H1 (cell line): ENCODE results near the gene FAM107A. TPM values are rescaled to one million over a fixed set of nuclear protein-coding genes. Genes with fewer than 3 reads are reported as not detected.

Experiments used
- CTCF ChIA-PET: fragments of 300-600 bp; sonication (Branson Sonifier 250); formaldehyde crosslinking; loops from one replicate; lab custom pipeline; 2021; ENCODE audit not compliant: partially characterized antibody; lab: Charles Lee
- POLR2A ChIA-PET: fragments of 300-600 bp; sonication (Branson Sonifier 250); formaldehyde crosslinking; loops from one replicate; lab custom pipeline; 2021; ENCODE audit warnings: inconsistent platforms; ENCODE audit not compliant: partially characterized antibody; lab: Charles Lee
- DNase-seq, 2 experiments: peaks; one replicate each; pipeline versions ENCODE4 v3.0.0 to v3.0.0-alpha.2; 2010 to 2022; ENCODE audit warnings: low spot score in 2 of 2, low read depth in 1 of 2, mixed read lengths in 1 of 2
- FAIRE-seq: peaks from 2 replicates; lab custom pipeline; 2011; peaks lifted over from hg19 to GRCh38; lab: Jason Lieb, UNC
- H2AFZ ChIP-seq: 2 replicates; pipeline ENCODE4 v1.8.1; 2012; ENCODE audit warnings: low read length, inconsistent platforms
- H2AK5ac ChIP-seq: 2 replicates; pipeline ENCODE4 v1.6.1; 2013; ENCODE audit warnings: low read depth, low read length
- H2BK120ac ChIP-seq: replicated peaks from 2 replicates; pipeline ENCODE3; 2013; ENCODE audit warnings: low read depth, low read length, inconsistent platforms
- H2BK12ac ChIP-seq: 2 replicates; pipeline ENCODE4 v1.6.1; 2013; ENCODE audit warnings: low read depth, low read length
- H2BK15ac ChIP-seq: 2 replicates; pipeline ENCODE4 v1.6.1; 2013; ENCODE audit warnings: low read length
- H2BK20ac ChIP-seq: 2 replicates; pipeline ENCODE4 v1.6.1; 2013; ENCODE audit warnings: low read length
- H2BK5ac ChIP-seq: 2 replicates; pipeline ENCODE4 v1.6.1; 2013; ENCODE audit warnings: low read depth, low read length
- H3K14ac ChIP-seq: 2 replicates; pipeline ENCODE4 v1.6.1; 2013; ENCODE audit warnings: inconsistent platforms; ENCODE audit not compliant: insufficient read length
- H3K18ac ChIP-seq: 2 replicates; pipeline ENCODE4 v1.6.1; 2013; ENCODE audit warnings: low read length; ENCODE audit errors: extremely low read depth
- H3K23ac ChIP-seq: 2 replicates; pipeline ENCODE4 v1.6.1; 2013; ENCODE audit warnings: inconsistent platforms; ENCODE audit not compliant: insufficient read length
- H3K23me2 ChIP-seq: 2 replicates; pipeline ENCODE4 v1.6.1; 2013; ENCODE audit warnings: low read depth, low read length
- H3K27ac ChIP-seq: 2 replicates; pipeline ENCODE4 v1.6.1; 2011; ENCODE audit warnings: low read depth, low read length, inconsistent platforms
- H3K27me3 ChIP-seq, 4 experiments: replicated peaks in 1 of 4; 1 replicate in 1 of 4; 2 replicates in 3 of 4; pipeline versions ENCODE4 v1.6.1 to v1.8.1; 2011 to 2013; ENCODE audit warnings: low read length in 3 of 4, mild to moderate bottlenecking in 3 of 4, inconsistent platforms in 2 of 4, mixed read lengths in 2 of 4, moderate library complexity in 1 of 4; ENCODE audit not compliant: control insufficient read depth in 3 of 4, insufficient read depth in 3 of 4; ENCODE audit errors: extremely low read depth in 1 of 4
- H3K36me3 ChIP-seq, 4 experiments: 2 replicates each; pipeline versions ENCODE4 v1.6.1 to v1.8.1; 2011 to 2013; ENCODE audit warnings: mild to moderate bottlenecking in 4 of 4, low read length in 3 of 4, moderate library complexity in 2 of 4, control low read depth in 1 of 4, inconsistent platforms in 1 of 4; ENCODE audit not compliant: insufficient read depth in 4 of 4, control insufficient read depth in 2 of 4
- H3K4ac ChIP-seq: replicated peaks from 2 replicates; pipeline ENCODE3; 2013; ENCODE audit warnings: low read length, low read depth, mixed read lengths, inconsistent platforms; ENCODE audit not compliant: insufficient read length
- H3K4me1 ChIP-seq, 4 experiments: replicated peaks in 1 of 4; 1 replicate in 1 of 4; 2 replicates in 3 of 4; pipeline versions ENCODE4 v1.6.1 to v1.8.1; 2011 to 2013; ENCODE audit warnings: low read length in 3 of 4, inconsistent platforms in 2 of 4, mixed read lengths in 1 of 4; ENCODE audit not compliant: insufficient read depth in 4 of 4, control insufficient read depth in 3 of 4
- H3K4me2 ChIP-seq, 2 experiments: 2 replicates each; pipeline versions ENCODE4 v1.6.1 to v1.8.1; 2011 to 2013; ENCODE audit warnings: low read depth in 2 of 2, low read length in 2 of 2, control low read depth in 1 of 2, inconsistent platforms in 1 of 2, mild to moderate bottlenecking in 1 of 2; ENCODE audit not compliant: insufficient read depth in 1 of 2
- H3K4me3 ChIP-seq, 4 experiments: fragments of 200-600, 300-600 bp in 1 of 4; sonication (generic), shearing (Covaris generic), sonication (Bioruptor Twin) in 1 of 4; 2 replicates each; pipeline versions ENCODE4 v1.5.1 to v1.8.1; 2011 to 2016; ENCODE audit warnings: low read length in 4 of 4, low read depth in 3 of 4, control low read depth in 2 of 4, inconsistent platforms in 2 of 4, mild to moderate bottlenecking in 2 of 4, mixed read lengths in 1 of 4, moderate library complexity in 1 of 4; ENCODE audit not compliant: insufficient read depth in 2 of 4; ENCODE audit errors: extremely low read depth in 1 of 4
- H3K56ac ChIP-seq: replicated peaks from 2 replicates; pipeline ENCODE3; 2013; ENCODE audit warnings: low read depth, mild to moderate bottlenecking, mixed read lengths, low read length, inconsistent platforms; ENCODE audit not compliant: insufficient read length
- H3K79me1 ChIP-seq: 2 replicates; pipeline ENCODE4 v1.6.1; 2013; ENCODE audit warnings: low read depth, low read length, control low read depth
- H3K79me2 ChIP-seq, 2 experiments: 2 replicates each; pipeline versions ENCODE4 v1.6.1 to v1.8.1; 2012 to 2013; ENCODE audit warnings: low read length in 2 of 2, mild to moderate bottlenecking in 2 of 2, inconsistent platforms in 1 of 2; ENCODE audit not compliant: insufficient read depth in 2 of 2, control insufficient read depth in 1 of 2
- H3K9ac ChIP-seq, 4 experiments: replicated peaks in 1 of 4; 1 replicate in 1 of 4; 2 replicates in 3 of 4; pipeline versions ENCODE4 v1.6.1 to v1.8.1; 2011 to 2013; ENCODE audit warnings: low read depth in 3 of 4, low read length in 3 of 4, control low read depth in 2 of 4, mild to moderate bottlenecking in 2 of 4, moderate library complexity in 2 of 4, inconsistent platforms in 1 of 4; ENCODE audit errors: extremely low read depth in 1 of 4
- H3K9me3 ChIP-seq, 2 experiments: 2 replicates each; pipeline versions ENCODE4 v1.6.1 to v1.8.1; 2012 to 2013; ENCODE audit warnings: mild to moderate bottlenecking in 2 of 2, moderate library complexity in 2 of 2, control low read depth in 1 of 2, inconsistent platforms in 1 of 2, low read depth in 1 of 2, low read length in 1 of 2, mixed read lengths in 1 of 2; ENCODE audit not compliant: insufficient read depth in 2 of 2
- H4K20me1 ChIP-seq, 2 experiments: replicated peaks in 1 of 2; 2 replicates each; pipeline versions ENCODE3 to v1.8.1; 2011 to 2013; ENCODE audit warnings: inconsistent platforms in 2 of 2, low read length in 2 of 2, mild to moderate bottlenecking in 1 of 2; ENCODE audit not compliant: insufficient read depth in 2 of 2, control insufficient read depth in 1 of 2
- H4K5ac ChIP-seq: 2 replicates; pipeline ENCODE4 v1.6.1; 2013; ENCODE audit warnings: low read length, low read depth, mixed read lengths, inconsistent platforms; ENCODE audit not compliant: insufficient read length
- H4K8ac ChIP-seq: 2 replicates; pipeline ENCODE4 v1.8.0; 2013; ENCODE audit warnings: mild to moderate bottlenecking, moderate library complexity, low read length, inconsistent platforms; ENCODE audit not compliant: insufficient read depth; ENCODE audit errors: extremely low read depth
- H4K91ac ChIP-seq: replicated peaks from 2 replicates; pipeline ENCODE3; 2013; ENCODE audit warnings: low read length, mixed read lengths, inconsistent platforms; ENCODE audit not compliant: insufficient read length
- BRCA1 ChIP-seq: IDR thresholded peaks from 2 replicates; pipeline ENCODE4 v1.6.1; 2012; ENCODE audit warnings: low read depth, low read length, improper control_type of control experiment
- CREB1 ChIP-seq: IDR thresholded peaks from 2 replicates; pipeline ENCODE4 v1.6.1; 2012; ENCODE audit warnings: inconsistent platforms
- FOSL1 ChIP-seq: IDR thresholded peaks from 2 replicates; pipeline ENCODE4 v1.6.1; 2011; ENCODE audit warnings: mild to moderate bottlenecking, low read depth, low read length, moderate library complexity; ENCODE audit not compliant: insufficient read depth
- GTF2F1 ChIP-seq: IDR thresholded peaks from 2 replicates; pipeline ENCODE4 v1.6.1; 2012; ENCODE audit warnings: low read depth, low read length, improper control_type of control experiment, borderline replicate concordance
- HDAC2 ChIP-seq, 2 experiments: fragments of 300-600 bp in 1 of 2; sonication (generic) in 1 of 2; IDR thresholded peaks; 2 replicates each; pipeline ENCODE4 v1.6.1; 2011 to 2012; ENCODE audit warnings: low read depth in 2 of 2, low read length in 2 of 2, mild to moderate bottlenecking in 2 of 2, moderate library complexity in 2 of 2, borderline replicate concordance in 1 of 2, inconsistent platforms in 1 of 2
- JUND ChIP-seq: IDR thresholded peaks from 2 replicates; pipeline ENCODE4 v1.6.1; 2011; ENCODE audit warnings: mild to moderate bottlenecking, improper control_type of control experiment, low read length
- RBBP5 ChIP-seq: IDR thresholded peaks from 2 replicates; pipeline ENCODE4 v1.7.1; 2012; ENCODE audit warnings: low read depth, mild to moderate bottlenecking, inconsistent platforms, low read length, moderate library complexity, borderline replicate concordance
- RFX5 ChIP-seq: IDR thresholded peaks from 2 replicates; pipeline ENCODE4 v1.6.1; 2011; ENCODE audit warnings: low read depth, low read length, improper control_type of control experiment, borderline replicate concordance
- RXRA ChIP-seq: IDR thresholded peaks from 2 replicates; pipeline ENCODE4 v1.6.1; 2011; ENCODE audit warnings: low read depth, mild to moderate bottlenecking, low read length, moderate library complexity; ENCODE audit not compliant: insufficient read depth
- SUZ12 ChIP-seq: fragments of 200-600 bp; sonication (generic); IDR thresholded peaks from 2 replicates; pipeline ENCODE4 v1.6.1; 2012; ENCODE audit warnings: mild to moderate bottlenecking, inconsistent platforms, low read length, moderate library complexity, mixed read lengths
- TAF1 ChIP-seq: IDR thresholded peaks from 2 replicates; pipeline ENCODE4 v1.6.1; 2011; ENCODE audit warnings: mild to moderate bottlenecking, low read depth, low read length
- WGBS, 2 experiments: shearing (Covaris generic) in 1 of 2; methylation state at CpG; one replicate each; pipeline versions ENCODE4 v1.1.6 to v1.1.7; 2013 to 2015; ENCODE audit warnings: low lambda C conversion rate in 2 of 2, mixed read lengths in 2 of 2, inconsistent platforms in 1 of 2, low coverage in 1 of 2, missing lambda C conversion rate in 1 of 2; ENCODE audit not compliant: insufficient replicate concordance in 2 of 2, insufficient coverage in 1 of 2, insufficient read length in 1 of 2; ENCODE audit errors: extremely low coverage in 1 of 2, missing lambda C conversion rate in 1 of 2; 5-methylcytosine and 5-hydroxymethylcytosine counted together
- polyA plus RNA-seq, 7 experiments: library from polyadenylated mRNA; depleted of rRNA in 3 of 7; stranded (reverse) in 5 of 7; unstranded in 2 of 7; fragments of >200 nt in 5 of 7; fragments of 200-250 nt in 2 of 7; gene quantifications; 1 replicate in 5 of 7; 2 replicates in 1 of 7; 4 replicates in 1 of 7; pipeline versions ENCODE4 v1.2.1 to v1.2.3, GENCODE V29; 2011 to 2013; ENCODE audit warnings: missing spikeins in 2 of 7, mixed read lengths in 2 of 7
- total RNA-seq: library from RNA; stranded (reverse); fragmentation: NEBNext Ultra II Directional; extraction: Animal tissue kit (Norgen Biotek cat#: 25700); gene quantifications from 2 replicates; pipeline ENCODE4 v1.2.1, GENCODE V29; 2021

Gene FAM107A
- total and polyA plus RNA-seq, 2 of the 8 experiments (the other 6 are each of a cell fraction or from before 2014, with no cell fraction given): 0.51 to 0.65 TPM

DNA sequence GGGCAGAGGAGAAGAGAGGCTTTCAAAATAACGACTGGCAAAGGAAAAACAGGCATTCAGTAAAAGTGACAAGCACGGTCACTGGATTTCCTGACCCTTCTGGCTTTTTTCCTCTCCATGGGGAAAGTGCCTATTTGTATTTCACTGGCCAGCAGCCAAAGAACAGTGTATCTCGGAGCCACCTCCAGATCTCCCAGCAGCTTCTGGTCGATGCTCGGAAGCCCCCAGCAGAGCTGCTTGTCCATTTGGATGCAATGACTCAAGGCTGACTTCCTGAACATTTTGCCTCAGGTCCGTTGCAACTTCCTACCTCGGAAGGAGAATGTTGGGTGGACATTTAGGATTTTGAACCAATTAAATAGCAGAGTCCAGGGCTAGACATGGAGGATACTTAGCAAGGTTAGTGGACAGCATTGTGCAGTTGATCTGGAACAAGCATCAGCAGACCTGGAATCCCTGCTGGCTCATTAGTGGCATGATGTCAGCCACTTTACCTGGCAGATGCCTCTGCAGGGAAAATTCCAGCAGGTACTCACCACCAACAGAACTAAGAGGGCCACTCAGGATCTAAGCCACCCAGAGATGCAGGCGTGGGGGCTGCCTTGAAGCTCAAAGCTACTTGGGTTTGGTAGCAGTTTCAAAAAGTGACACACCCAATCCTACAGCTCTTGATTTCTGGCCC is 1.1 kb downstream of the FAM107A start:
- H4K8ac ChIP-seq: no peak overlapping the region
- no peaks in the 10 kb centered on the region for H3K79me2 ChIP-seq
- peaks cover 1 to 3% (median 3%) of the 10 kb centered on the region in 4 experiments; a peak in 4 of 7 replicates for H3K4me1 ChIP-seq
- H2BK120ac ChIP-seq: no peak overlapping the region
- H2AK5ac ChIP-seq: no peak overlapping the region
- H3K4ac ChIP-seq: no peak overlapping the region
- no peak overlapping the region for H3K18ac ChIP-seq
- H3K27me3 ChIP-seq: no peaks in the 10 kb centered on the region
- no peak overlapping the region for H3K56ac ChIP-seq
- H3K36me3 ChIP-seq: no peaks in the 10 kb centered on the region
- ChIA-PET CTCF (interaction anchor here (0.9 to 40.0 kb wide), 8 partner anchors 8 to 61 kb away, joined by 3 to 994 read pairs (median 8); no protein-coding TSS in a partner anchor), POLR2A (no interaction called here)
- H3K23me2 ChIP-seq: no peaks in the 10 kb centered on the region
- no peaks in the 10 kb centered on the region for H3K79me1 ChIP-seq
- no peak overlapping the region for H4K91ac ChIP-seq
- H2AFZ ChIP-seq: no peak overlapping the region
- no peaks in the 10 kb centered on the region for H3K9me3 ChIP-seq
- H2BK5ac ChIP-seq: no peak overlapping the region
- H2BK20ac ChIP-seq: no peak overlapping the region
- no peak overlapping the region for H3K4me2 ChIP-seq
- H3K23ac ChIP-seq: no peak overlapping the region
- no peak overlapping the region for H3K9ac ChIP-seq
- 78% methylated on average over 8 of the region's 8 CpGs; no CpG with 5 or more reads in 1 of the 2 experiments for WGBS, 2 experiments
- no peak overlapping the region for H3K27ac ChIP-seq
- no peak overlapping the region for H3K4me3 ChIP-seq
- FAIRE-seq: no peak
- H3K14ac ChIP-seq: no peak overlapping the region
- DNase-seq: no peak
- H2BK15ac ChIP-seq: no peak overlapping the region
- no peaks in the 10 kb centered on the region for H4K20me1 ChIP-seq
- H2BK12ac ChIP-seq: no peak overlapping the region
- H4K5ac ChIP-seq: no peak overlapping the region
- TF ChIP-seq CREB1 (no peak), SUZ12 (no peak), FOSL1 (no peak), RXRA (no peak), GTF2F1 (no peak), RBBP5 (no peak), RFX5 (no peak), TAF1 (no peak), JUND (no peak), HDAC2 (IDR thresholded peaks at IDR 0.05; ENCODE audit: borderline replicate concordance in 1 of 2, low read depth in 2 of 2, low read length in 2 of 2) (no peak), BRCA1 (no peak)
